GM12878 (cell line): ENCODE results near the gene FMN2.

Source experiments
- EZH2 ChIP-seq: IDR thresholded peaks from 2 replicates; pipeline ENCODE4 v1.6.1; 2012; ENCODE audit warnings: low read depth, mild to moderate bottlenecking, control low read depth, inconsistent platforms, low read length, borderline replicate concordance; ENCODE audit not compliant: control insufficient read depth
- GABPA ChIP-seq: IDR thresholded peaks from 2 replicates; pipeline ENCODE4 v1.6.1; 2014; ENCODE audit warnings: antibody characterized with exemption, low read depth, mild to moderate bottlenecking, inconsistent platforms
- IKZF1 ChIP-seq: fragments of 450-650 bp; conservative IDR thresholded peaks from 2 replicates; pipeline ENCODE4 v1.6.1; 2017; ENCODE audit warnings: antibody characterized with exemption, mild to moderate bottlenecking
- IKZF2 ChIP-seq, 2 experiments: fragments of 450-650 bp; IDR thresholded peaks; 2 replicates each; pipeline ENCODE4 v1.6.1; 2017; ENCODE audit warnings: mild to moderate bottlenecking in 2 of 2, moderate library complexity in 2 of 2
- POLR2A ChIP-seq: IDR thresholded peaks from 2 replicates; pipeline ENCODE4 v1.6.1; 2011; ENCODE audit warnings: low read depth, mild to moderate bottlenecking, low read length
- SIN3A ChIP-seq: IDR thresholded peaks from 2 replicates; pipeline ENCODE4 v1.6.1; 2012; ENCODE audit warnings: low read depth, low read length, improper control_type of control experiment
- SP1 ChIP-seq: IDR thresholded peaks from one replicate; pipeline ENCODE4 v1.6.1; 2011; ENCODE audit warnings: low read depth, low read length
- TAF1 ChIP-seq: IDR thresholded peaks from 2 replicates; pipeline ENCODE4 v1.6.1; 2011; ENCODE audit warnings: mild to moderate bottlenecking, low read depth, low read length, borderline replicate concordance
- YY1 ChIP-seq: IDR thresholded peaks from 2 replicates; pipeline ENCODE4 v1.6.1; 2011; ENCODE audit warnings: low read depth, mild to moderate bottlenecking, low read length
- TF ChIP-seq, protein P1 (sequence below), 3 experiments: IDR thresholded peaks in 2 of 3; conservative IDR thresholded peaks in 1 of 3; 2 replicates each; pipeline ENCODE4 v1.5.1; 2011; ENCODE audit warnings: low read depth in 3 of 3, low read length in 3 of 3, mild to moderate bottlenecking in 3 of 3, control low read depth in 2 of 3, moderate library complexity in 2 of 3, inconsistent platforms in 1 of 3, mixed read lengths in 1 of 3; ENCODE audit not compliant: control insufficient read depth in 2 of 3, insufficient read depth in 1 of 3; ENCODE audit errors: extremely low read depth in 1 of 3
- TF ChIP-seq, protein P2 (sequence below): IDR thresholded peaks from 2 replicates; pipeline ENCODE4 v1.6.1; 2011; ENCODE audit warnings: mild to moderate bottlenecking, low read depth, low read length, moderate library complexity; ENCODE audit not compliant: insufficient replicate concordance
- TF ChIP-seq, protein P3 (sequence below): IDR thresholded peaks from 2 replicates; pipeline ENCODE4 v1.6.1; 2012; ENCODE audit warnings: low read depth, low read length, improper control_type of control experiment

DNA sequence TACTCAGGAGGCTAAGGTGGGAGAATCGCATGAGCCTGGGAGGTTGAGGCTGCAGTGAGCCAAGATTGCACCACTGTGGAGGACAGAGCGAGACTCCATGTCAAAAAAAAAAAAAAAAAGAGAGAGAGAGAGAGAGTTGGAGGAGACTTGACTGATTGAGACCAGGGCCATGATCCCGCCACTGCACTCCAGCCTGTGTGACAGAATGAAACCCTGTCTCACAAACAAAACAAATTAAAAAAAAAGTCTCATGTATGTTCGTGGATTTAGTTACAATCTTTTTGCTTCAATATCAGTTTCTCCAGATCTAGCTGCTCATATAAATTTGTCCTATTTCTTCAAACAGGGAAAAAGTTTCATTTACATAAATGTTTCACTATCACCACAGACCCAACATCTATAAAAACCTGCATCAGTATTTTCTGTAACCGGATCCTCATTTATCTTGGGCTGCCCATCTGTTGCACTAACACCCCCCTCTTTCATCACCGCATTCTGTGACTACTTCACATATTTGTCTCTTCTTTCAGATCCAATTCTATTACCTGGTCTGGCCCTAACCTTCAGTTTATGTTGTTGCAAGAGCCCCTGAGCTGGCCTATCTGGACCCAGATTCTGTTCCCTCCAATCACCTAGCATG, 393.2 kb downstream of the FMN2 start:
- TF ChIP-seq YY1, result no peak
- TF ChIP-seq SIN3A, result no peak
- TF ChIP-seq GABPA, result no peak
- no peak for TF ChIP-seq SP1
- TF ChIP-seq EZH2, result no peak
- no peak for TF ChIP-seq POLR2A
- TF ChIP-seq TAF1, result no peak
- TF ChIP-seq, protein P1, sequence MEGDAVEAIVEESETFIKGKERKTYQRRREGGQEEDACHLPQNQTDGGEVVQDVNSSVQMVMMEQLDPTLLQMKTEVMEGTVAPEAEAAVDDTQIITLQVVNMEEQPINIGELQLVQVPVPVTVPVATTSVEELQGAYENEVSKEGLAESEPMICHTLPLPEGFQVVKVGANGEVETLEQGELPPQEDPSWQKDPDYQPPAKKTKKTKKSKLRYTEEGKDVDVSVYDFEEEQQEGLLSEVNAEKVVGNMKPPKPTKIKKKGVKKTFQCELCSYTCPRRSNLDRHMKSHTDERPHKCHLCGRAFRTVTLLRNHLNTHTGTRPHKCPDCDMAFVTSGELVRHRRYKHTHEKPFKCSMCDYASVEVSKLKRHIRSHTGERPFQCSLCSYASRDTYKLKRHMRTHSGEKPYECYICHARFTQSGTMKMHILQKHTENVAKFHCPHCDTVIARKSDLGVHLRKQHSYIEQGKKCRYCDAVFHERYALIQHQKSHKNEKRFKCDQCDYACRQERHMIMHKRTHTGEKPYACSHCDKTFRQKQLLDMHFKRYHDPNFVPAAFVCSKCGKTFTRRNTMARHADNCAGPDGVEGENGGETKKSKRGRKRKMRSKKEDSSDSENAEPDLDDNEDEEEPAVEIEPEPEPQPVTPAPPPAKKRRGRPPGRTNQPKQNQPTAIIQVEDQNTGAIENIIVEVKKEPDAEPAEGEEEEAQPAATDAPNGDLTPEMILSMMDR (IDR thresholded peaks at IDR 0.05 in 2 of 3, conservative IDR thresholded peaks at IDR 0.05 in 1 of 3; ENCODE audit: control insufficient read depth in 2 of 3, extremely low read depth in 1 of 3, insufficient read depth in 1 of 3, low read depth in 3 of 3, low read length in 3 of 3), result no peak
- TF ChIP-seq, protein P2, sequence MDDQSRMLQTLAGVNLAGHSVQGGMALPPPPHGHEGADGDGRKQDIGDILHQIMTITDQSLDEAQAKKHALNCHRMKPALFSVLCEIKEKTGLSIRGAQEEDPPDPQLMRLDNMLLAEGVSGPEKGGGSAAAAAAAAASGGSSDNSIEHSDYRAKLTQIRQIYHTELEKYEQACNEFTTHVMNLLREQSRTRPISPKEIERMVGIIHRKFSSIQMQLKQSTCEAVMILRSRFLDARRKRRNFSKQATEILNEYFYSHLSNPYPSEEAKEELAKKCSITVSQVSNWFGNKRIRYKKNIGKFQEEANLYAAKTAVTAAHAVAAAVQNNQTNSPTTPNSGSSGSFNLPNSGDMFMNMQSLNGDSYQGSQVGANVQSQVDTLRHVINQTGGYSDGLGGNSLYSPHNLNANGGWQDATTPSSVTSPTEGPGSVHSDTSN, result no peak
- TF ChIP-seq, protein P3, sequence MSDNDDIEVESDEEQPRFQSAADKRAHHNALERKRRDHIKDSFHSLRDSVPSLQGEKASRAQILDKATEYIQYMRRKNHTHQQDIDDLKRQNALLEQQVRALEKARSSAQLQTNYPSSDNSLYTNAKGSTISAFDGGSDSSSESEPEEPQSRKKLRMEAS, result no peak
- TF ChIP-seq IKZF1, result no peak
- no peak for TF ChIP-seq IKZF2 (IDR thresholded peaks at IDR 0.05)
